Activated CD8-positive, alpha-beta T cell treated with anti-CD3 and anti-CD28 coated beads for 36 hours (primary cell): ENCODE data around the gene MARCHF3. TPM values are rescaled to one million over a fixed set of nuclear protein-coding genes. Genes with fewer than 3 reads are reported as not detected.

Source experiments
- ATAC-seq: fragments of 200-7000 bp; cut with Tn5 transposase; one replicate; pipeline ENCODE4 v1.10.0; 2021; ENCODE audit warnings: mild to moderate bottlenecking, moderate library complexity
- CTCF ChIA-PET: fragments of 350-600 bp; sonication (Branson Sonifier 250); formaldehyde crosslinking; loops from one replicate; lab custom pipeline; 2021; ENCODE audit warnings: antibody characterized with exemption; lab: Charles Lee
- POLR2A ChIA-PET: fragments of 350-600 bp; sonication (Branson Sonifier 250); formaldehyde crosslinking; loops from one replicate; lab custom pipeline; 2021; ENCODE audit warnings: antibody characterized with exemption; lab: Charles Lee
- DNase-seq: peaks from one replicate; pipeline ENCODE4 v3.0.0-alpha.2; 2020
- H3K27ac Mint-ChIP-seq: one replicate; pipeline ENCODE4 v1.8.0; 2021; ENCODE audit warnings: mild to moderate bottlenecking, mixed read lengths
- H3K27me3 Mint-ChIP-seq: one replicate; pipeline ENCODE4 v1.8.0; 2021; ENCODE audit warnings: mixed read lengths
- H3K36me3 Mint-ChIP-seq: one replicate; pipeline ENCODE4 v1.8.0; 2021; ENCODE audit warnings: low read depth, mixed read lengths
- H3K4me1 Mint-ChIP-seq: one replicate; pipeline ENCODE4 v1.8.0; 2021; ENCODE audit warnings: low read depth, mixed read lengths
- H3K4me3 Mint-ChIP-seq: one replicate; pipeline ENCODE4 v1.8.0; 2021; ENCODE audit warnings: mild to moderate bottlenecking, moderate library complexity, mixed read lengths
- H3K9me3 Mint-ChIP-seq: one replicate; pipeline ENCODE4 v1.8.0; 2021; ENCODE audit warnings: mixed read lengths
- intact Hi-C: fragments of 100-400 bp; cut with micrococcal nuclease; formaldehyde crosslinking; loops from one replicate; pipeline ENCODE4 v1.10.0; 2022
- total RNA-seq, 2 experiments: library from RNA; stranded (reverse); gene quantifications; one replicate each; pipeline ENCODE4 v1.2.3, GENCODE V29; 2021
- TF ChIP-seq, protein P1 (sequence below): fragments of 200-600 bp; IDR thresholded peaks from one replicate; pipeline ENCODE4 v1.8.0; 2022; ENCODE audit warnings: antibody characterized with exemption, mild to moderate bottlenecking

Gene MARCHF3
- total RNA-seq, 2 experiments from 2014 or later: 6.1 TPM

DNA sequence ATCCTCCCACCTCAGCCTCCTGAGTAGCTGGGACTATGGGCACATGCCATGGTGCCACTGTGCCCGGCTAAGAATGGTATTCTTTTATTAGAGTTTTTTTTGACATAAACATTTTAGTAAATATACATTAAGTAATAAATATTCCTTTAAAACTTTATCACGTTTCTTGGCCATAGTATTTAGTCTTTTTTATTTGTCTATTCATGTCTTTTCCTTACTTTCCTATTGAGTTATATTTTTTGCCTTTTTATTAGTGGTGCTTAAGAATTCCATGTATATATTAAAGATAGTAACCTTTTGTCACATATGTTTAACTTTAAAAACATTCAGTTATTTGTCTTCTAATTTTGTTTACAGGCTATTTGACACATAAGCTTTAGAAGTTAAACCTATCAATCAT lies 73.4 kb downstream of the MARCHF3 start:
- H3K9me3 Mint-ChIP-seq: no peaks in the 10 kb centered on the region
- TF ChIP-seq, protein P1, sequence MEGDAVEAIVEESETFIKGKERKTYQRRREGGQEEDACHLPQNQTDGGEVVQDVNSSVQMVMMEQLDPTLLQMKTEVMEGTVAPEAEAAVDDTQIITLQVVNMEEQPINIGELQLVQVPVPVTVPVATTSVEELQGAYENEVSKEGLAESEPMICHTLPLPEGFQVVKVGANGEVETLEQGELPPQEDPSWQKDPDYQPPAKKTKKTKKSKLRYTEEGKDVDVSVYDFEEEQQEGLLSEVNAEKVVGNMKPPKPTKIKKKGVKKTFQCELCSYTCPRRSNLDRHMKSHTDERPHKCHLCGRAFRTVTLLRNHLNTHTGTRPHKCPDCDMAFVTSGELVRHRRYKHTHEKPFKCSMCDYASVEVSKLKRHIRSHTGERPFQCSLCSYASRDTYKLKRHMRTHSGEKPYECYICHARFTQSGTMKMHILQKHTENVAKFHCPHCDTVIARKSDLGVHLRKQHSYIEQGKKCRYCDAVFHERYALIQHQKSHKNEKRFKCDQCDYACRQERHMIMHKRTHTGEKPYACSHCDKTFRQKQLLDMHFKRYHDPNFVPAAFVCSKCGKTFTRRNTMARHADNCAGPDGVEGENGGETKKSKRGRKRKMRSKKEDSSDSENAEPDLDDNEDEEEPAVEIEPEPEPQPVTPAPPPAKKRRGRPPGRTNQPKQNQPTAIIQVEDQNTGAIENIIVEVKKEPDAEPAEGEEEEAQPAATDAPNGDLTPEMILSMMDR: no peak
- ChIA-PET CTCF (no interaction called here), POLR2A (no interaction called here)
- no peaks in the 10 kb centered on the region for H3K27me3 Mint-ChIP-seq
- no peak overlapping the region for H3K27ac Mint-ChIP-seq
- no peaks in the 10 kb centered on the region for H3K4me1 Mint-ChIP-seq
- intact Hi-C loops: no loop called here
- DNase-seq (no peak), ATAC-seq (no peak)
- no peaks in the 10 kb centered on the region for H3K36me3 Mint-ChIP-seq
- no peak overlapping the region for H3K4me3 Mint-ChIP-seq

DNA sequence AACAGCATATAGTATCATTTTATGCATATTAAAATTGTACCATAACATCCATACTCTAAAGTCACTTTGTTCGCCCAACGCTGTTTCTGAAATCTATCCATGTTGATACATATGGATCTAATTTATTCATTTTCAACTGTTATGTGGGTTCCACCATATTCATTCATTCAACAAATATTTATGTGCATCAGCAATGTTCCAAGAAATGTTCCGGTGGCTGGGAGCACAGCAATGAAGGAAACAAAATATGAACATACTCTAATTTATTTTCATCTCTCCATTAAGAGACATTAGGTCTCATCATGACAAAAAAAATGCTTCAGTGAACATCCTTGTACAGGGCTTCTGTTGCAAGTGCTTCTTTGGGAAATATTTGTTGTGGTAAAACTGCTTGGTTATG lies 75.4 kb downstream of the MARCHF3 start:
- CTCF ChIA-PET: no interaction called here
- intact Hi-C loops: no loop called here
- DNase-seq (no peak), ATAC-seq (no peak)
- no peaks in the 10 kb centered on the region for H3K9me3 Mint-ChIP-seq
- H3K4me1 Mint-ChIP-seq: no peaks in the 10 kb centered on the region
- H3K36me3 Mint-ChIP-seq: no peaks in the 10 kb centered on the region
- no peaks in the 10 kb centered on the region for H3K27me3 Mint-ChIP-seq
- no peak overlapping the region for H3K4me3 Mint-ChIP-seq
- POLR2A ChIA-PET: no interaction called here
- no peak overlapping the region for H3K27ac Mint-ChIP-seq
- TF ChIP-seq, protein P1: no peak

DNA sequence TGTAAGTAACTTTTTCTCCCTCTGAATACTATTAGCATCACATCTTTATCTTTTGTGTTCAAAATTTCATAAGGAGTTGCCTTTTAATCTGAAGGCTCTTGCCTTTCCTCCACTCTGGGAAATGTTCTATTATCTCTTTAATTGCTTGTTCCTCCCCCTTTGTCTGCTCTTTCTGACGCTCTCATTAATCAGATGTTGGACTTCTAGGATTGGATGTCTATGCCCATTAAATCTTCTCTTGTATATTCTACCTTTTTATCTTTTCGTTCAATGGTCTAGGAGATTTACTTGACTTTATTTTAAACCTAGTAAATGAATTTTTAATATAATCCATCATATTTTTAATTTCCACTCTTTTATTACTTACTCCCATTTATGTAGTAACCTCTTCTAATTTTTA lies 76.7 kb downstream of the MARCHF3 start:
- DNase-seq: no peak
- TF ChIP-seq, protein P1: no peak
- H3K4me3 Mint-ChIP-seq: no peak overlapping the region
- intact Hi-C loops: no loop called here
- no peak for ATAC-seq
- no peaks in the 10 kb centered on the region for H3K9me3 Mint-ChIP-seq
- ChIA-PET CTCF (no interaction called here), POLR2A (no interaction called here)
- no peaks in the 10 kb centered on the region for H3K36me3 Mint-ChIP-seq
- H3K27me3 Mint-ChIP-seq: no peaks in the 10 kb centered on the region
- H3K4me1 Mint-ChIP-seq: no peaks in the 10 kb centered on the region
- H3K27ac Mint-ChIP-seq: no peak overlapping the region

DNA sequence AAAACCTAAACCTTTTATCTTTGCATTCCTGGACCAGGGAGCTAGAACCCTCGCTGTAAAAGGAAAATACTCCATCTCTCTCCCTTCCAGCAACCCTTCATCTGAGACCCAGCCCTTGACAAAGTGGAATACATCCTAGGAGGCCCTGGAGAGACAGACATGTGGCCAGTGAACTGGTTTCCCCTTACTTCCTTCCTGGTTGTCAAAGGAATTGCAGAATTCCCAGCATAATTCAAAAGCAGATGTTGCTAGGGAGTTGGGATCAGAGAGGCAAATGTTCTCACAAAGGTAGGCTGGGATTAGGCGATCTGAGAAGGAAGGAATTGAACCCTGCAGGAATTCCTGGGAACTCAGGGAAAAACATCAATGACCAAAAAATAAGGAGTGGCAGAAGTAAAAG lies 80.9 kb downstream of the MARCHF3 start:
- H3K9me3 Mint-ChIP-seq: no peaks in the 10 kb centered on the region
- no peak for ATAC-seq
- intact Hi-C loops: no loop called here
- POLR2A ChIA-PET: no interaction called here
- CTCF ChIA-PET: interaction anchor here (1.3 kb wide), 1 partner anchor 15 kb away, joined by 5 read pairs; no protein-coding TSS in a partner anchor
- no peaks in the 10 kb centered on the region for H3K27me3 Mint-ChIP-seq
- TF ChIP-seq, protein P1: no peak
- H3K4me3 Mint-ChIP-seq: no peak overlapping the region
- no peaks in the 10 kb centered on the region for H3K36me3 Mint-ChIP-seq
- peaks cover 2% of the 10 kb centered on the region for H3K4me1 Mint-ChIP-seq
- DNase-seq: no peak
- no peak overlapping the region for H3K27ac Mint-ChIP-seq

DNA sequence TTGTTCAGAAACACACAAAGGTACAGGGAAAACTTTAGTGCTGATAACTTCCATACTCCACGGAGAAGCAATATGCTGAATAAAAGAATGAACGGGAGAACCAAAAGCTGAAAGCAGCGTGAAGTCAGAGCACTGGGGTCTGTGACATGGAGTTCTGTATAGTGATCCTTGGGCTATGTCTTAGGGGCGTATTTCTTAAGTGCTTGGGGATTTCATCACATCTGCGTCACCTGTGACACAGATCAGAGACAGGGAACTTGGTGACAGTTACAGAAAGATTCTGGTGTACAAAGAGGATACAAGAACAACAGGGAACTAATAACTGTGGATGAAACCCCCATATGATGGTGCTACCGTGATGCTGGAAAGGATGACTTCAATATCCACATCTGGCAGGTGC lies 81.9 kb downstream of the MARCHF3 start:
- ATAC-seq (no peak), DNase-seq (no peak)
- Mint-ChIP-seq H3K4me3 (no peak overlapping the region), H3K36me3 (no peaks in the 10 kb centered on the region), H3K27ac (no peak overlapping the region), H3K9me3 (no peaks in the 10 kb centered on the region), H3K27me3 (no peaks in the 10 kb centered on the region), H3K4me1 (peaks cover 2% of the 10 kb centered on the region)
- CTCF ChIA-PET: no interaction called here
- TF ChIP-seq, protein P1: no peak
- intact Hi-C loops: no loop called here
- POLR2A ChIA-PET: no interaction called here
